HG03354 (cell line): ENCODE data around the gene ZNF836.

Source experiments
- ATAC-seq: cut with Tn5 transposase; IDR thresholded peaks from one replicate; pipeline ENCODE4 v1.9.1; 2021; ENCODE audit warnings: mild to moderate bottlenecking; ENCODE audit not compliant: unreplicated experiment, poor library complexity, severe bottlenecking

The ZNF836 gene

GRCh38 chr19:52189735-52190486, 18.5 kb upstream of the ZNF836 start, which contains the start of gene PPP2R1A:
Gene PPP2R1A, plus strand, starts transcription at chr19:52190052. Its CDS starts 45 bp downstream, at chr19:52190097.
- peak; percentile 92 for ATAC-seq

- peak; percentile 9 for ATAC-seq
These were observed 17.7 kb upstream of the ZNF836 start for GRCh38 chr19:52188822-52189734.

- no peak for ATAC-seq
These were observed 16.0 kb upstream of the ZNF836 start for GRCh38 chr19:52187407-52187806.

GRCh38 chr19:52176574-52176973, 5.2 kb upstream of the ZNF836 start:
- no peak for ATAC-seq

GRCh38 chr19:52172347-52172746, 926 bp upstream of the ZNF836 start:
- no peak for ATAC-seq

GRCh38 chr19:52170863-52171320, 529 bp downstream of the ZNF836 start:
- ATAC-seq = peak; percentile 34

GRCh38 chr19:52170304-52170703, 1.1 kb downstream of the ZNF836 start:
- ATAC-seq = no peak

GRCh38 chr19:52155596-52156359, 15.6 kb downstream of the ZNF836 start:
- no peak for ATAC-seq

- ATAC-seq = no peak
These were observed 23.2 kb downstream of the ZNF836 start for GRCh38 chr19:52148256-52148655.

- no peak for ATAC-seq
These were observed 29.3 kb downstream of the ZNF836 start for GRCh38 chr19:52142001-52142595.

- ATAC-seq = no peak
These were observed 30.2 kb downstream of the ZNF836 start for GRCh38 chr19:52141203-52141602.

GRCh38 chr19:52140032-52140710, 31.2 kb downstream of the ZNF836 start:
- peak; percentile 92 for ATAC-seq

- peak; percentile 65 for ATAC-seq
These were observed 32.0 kb downstream of the ZNF836 start, which contains the start of gene ZNF616 for GRCh38 chr19:52139252-52140031. Gene ZNF616, minus strand, starts transcription at chr19:52139938. Its CDS starts 9,426 bp downstream, at chr19:52130512.

GRCh38 chr19:52138983-52139251, 32.5 kb downstream of the ZNF836 start:
- ATAC-seq = no peak

GRCh38 chr19:52138278-52138982, 33.0 kb downstream of the ZNF836 start:
- ATAC-seq = no peak

GRCh38 chr19:52120286-52120685, 51.1 kb downstream of the ZNF836 start:
- ATAC-seq = no peak

- no peak for ATAC-seq
These were observed 55.8 kb downstream of the ZNF836 start for GRCh38 chr19:52115526-52116053.

GRCh38 chr19:52114691-52115090, 56.7 kb downstream of the ZNF836 start:
- no peak for ATAC-seq
